BJ (cell line): ENCODE results near the gene EPB41L1. TPM values are rescaled to one million over a fixed set of nuclear protein-coding genes. Genes with fewer than 3 reads are reported as not detected.

Source experiments
- CTCF ChIA-PET: fragments of 350-600 bp; formaldehyde crosslinking; extraction: SDS; loops from one replicate; lab custom pipeline; 2021; ENCODE audit warnings: antibody characterized with exemption, inconsistent platforms; lab: Yijun Ruan, JAX
- POLR2A ChIA-PET: fragments of 300-600 bp; sonication (Branson Sonifier 250); formaldehyde crosslinking; extraction: SDS; loops from one replicate; lab custom pipeline; 2021; ENCODE audit warnings: antibody characterized with exemption; lab: Charles Lee
- DNase-seq: peaks from one replicate; pipeline ENCODE4 v3.0.0-alpha.2; 2011; ENCODE audit warnings: low read depth
- H3K27me3 ChIP-seq: 2 replicates; pipeline ENCODE4 v1.6.0; 2011; ENCODE audit warnings: low read length; ENCODE audit not compliant: control insufficient read depth, insufficient read depth
- H3K36me3 ChIP-seq: 2 replicates; pipeline ENCODE4 v1.5.1; 2011; ENCODE audit warnings: low read length; ENCODE audit not compliant: control insufficient read depth, insufficient read depth
- H3K4me3 ChIP-seq: 2 replicates; pipeline ENCODE4 v1.5.1; 2011; ENCODE audit warnings: low read depth, mild to moderate bottlenecking, control low read depth, low read length
- CTCF ChIP-seq: IDR thresholded peaks from 2 replicates; pipeline ENCODE4 v1.5.1; 2011; ENCODE audit warnings: low read depth, mild to moderate bottlenecking, control low read depth, inconsistent platforms, low read length, moderate library complexity; ENCODE audit not compliant: insufficient read depth
- polyA plus RNA-seq: library from polyadenylated mRNA; depleted of rRNA; stranded (reverse); fragments of >200 nt; gene quantifications from 2 replicates; pipeline ENCODE4 v1.2.3, GENCODE V29; 2011

The EPB41L1 gene
- polyA plus RNA-seq, 1 experiment = 20.2 TPM

- H3K27me3 ChIP-seq = peaks cover 11% of the 10 kb centered on the region
- TF ChIP-seq CTCF = no peak
- ChIA-PET CTCF (no interaction called here), POLR2A (no interaction called here)
- H3K36me3 ChIP-seq = no peaks in the 10 kb centered on the region
- no peak for DNase-seq
- H3K4me3 ChIP-seq = no peak overlapping the region
Observed at GRCh38 chr20:36269507-36269906, 115.0 kb downstream of the EPB41L1 start.

GRCh38 chr20:36270744-36271638, 116.5 kb downstream of the EPB41L1 start:
- peaks cover 16% of the 10 kb centered on the region for H3K27me3 ChIP-seq
- no peak for DNase-seq
- TF ChIP-seq CTCF = no peak
- CTCF ChIA-PET = interaction anchor here (4.3 kb wide), 1 partner anchor 168 kb away, joined by 27 read pairs; no protein-coding TSS in a partner anchor
- H3K36me3 ChIP-seq = no peaks in the 10 kb centered on the region
- POLR2A ChIA-PET = no interaction called here
- no peak overlapping the region for H3K4me3 ChIP-seq

- Histone ChIP-seq H3K27me3 (peaks cover 14% of the 10 kb centered on the region), H3K4me3 (no peak overlapping the region), H3K36me3 (no peaks in the 10 kb centered on the region)
- no peak for TF ChIP-seq CTCF
- CTCF ChIA-PET = interaction anchor here (4.3 kb wide), 1 partner anchor 168 kb away, joined by 27 read pairs; no protein-coding TSS in a partner anchor
- DNase-seq = no peak
- POLR2A ChIA-PET = no interaction called here
Observed at GRCh38 chr20:36271639-36272546, 117.4 kb downstream of the EPB41L1 start.

- ChIA-PET CTCF (interaction anchor here (1.1 to 4.3 kb wide), 4 partner anchors 10 to 167 kb away, joined by 3 to 27 read pairs (median 6); no protein-coding TSS in a partner anchor), POLR2A (no interaction called here)
- Histone ChIP-seq H3K36me3 (no peaks in the 10 kb centered on the region), H3K4me3 (no peak overlapping the region), H3K27me3 (peaks cover 16% of the 10 kb centered on the region)
- no peak for DNase-seq
- no peak for TF ChIP-seq CTCF
Observed at GRCh38 chr20:36272547-36273220, 118.1 kb downstream of the EPB41L1 start.
